ENCODE data around the gene HOXA13.

HOXA13 gene

GRCh38 chr7:27192546-27193334, 7.2 kb downstream of the HOXA13 start:
- no peak for DNase-seq (ENCODE audit: low spot score)

DNA sequence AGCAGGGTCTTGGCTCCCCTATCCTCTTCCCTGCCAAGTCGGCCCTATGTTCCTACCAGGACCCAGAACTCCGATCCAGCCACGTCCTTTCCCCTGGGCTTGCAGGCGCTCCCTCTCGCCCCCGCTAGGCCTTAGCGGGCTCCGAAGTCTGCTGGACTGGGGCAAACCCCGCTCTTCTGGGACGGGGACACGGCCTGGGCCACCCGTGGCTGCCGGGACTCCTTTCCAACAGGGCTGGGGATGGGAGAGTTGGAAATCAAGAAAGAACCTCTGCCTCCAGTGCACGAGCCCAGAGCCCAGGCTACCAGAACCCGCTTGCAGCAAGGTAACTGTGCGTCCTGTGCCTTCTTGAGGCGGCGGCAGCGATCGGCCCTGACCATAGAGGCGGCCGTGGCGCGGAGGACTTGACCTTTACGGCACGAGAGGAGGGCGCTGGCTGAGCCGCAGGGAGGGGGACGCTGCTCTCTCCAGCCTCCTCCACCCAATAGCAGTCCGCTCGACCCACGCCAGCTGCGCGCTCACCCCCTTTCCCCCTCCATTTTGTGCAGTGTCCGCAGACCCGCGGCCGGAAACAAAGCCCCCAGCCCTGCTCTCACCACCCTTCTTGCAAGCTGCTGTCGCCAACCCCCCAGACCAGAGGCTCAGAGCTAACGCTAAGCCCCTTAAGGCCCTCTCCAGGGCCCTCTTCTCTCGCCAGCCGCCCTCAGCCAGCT, 7.9 kb downstream of the HOXA13 start:
- no peak for DNase-seq (ENCODE audit: low spot score)

DNA sequence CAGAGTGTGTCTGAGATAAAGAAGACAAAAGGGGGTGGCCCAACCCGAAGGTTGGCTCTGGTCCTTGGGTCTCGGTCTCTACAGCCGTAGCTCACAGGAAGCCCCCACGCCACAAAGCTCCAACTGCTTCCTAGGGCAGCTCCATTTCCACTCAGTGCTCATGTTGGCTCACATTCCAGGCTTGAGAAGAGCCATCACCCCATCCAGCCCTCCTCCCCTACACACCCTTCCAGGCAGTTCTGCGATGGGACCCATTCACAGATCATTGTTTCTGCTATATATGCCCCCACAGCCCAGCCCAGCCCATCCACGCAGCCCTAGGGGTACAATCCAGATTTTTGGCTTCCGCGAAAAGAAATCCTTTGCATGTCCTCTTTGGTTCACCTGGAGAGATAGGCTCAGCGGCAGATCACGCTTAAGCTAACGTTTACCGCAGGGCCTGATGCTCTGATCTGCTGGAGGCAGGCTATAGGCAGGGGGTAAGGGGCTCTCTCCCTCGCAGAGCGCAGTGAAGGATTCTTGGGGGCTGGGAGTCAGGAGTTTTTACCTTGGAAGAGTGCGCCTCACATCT, 8.6 kb downstream of the HOXA13 start:
- DNase-seq (ENCODE audit: low spot score): no peak

GRCh38 chr7:27189997-27190748, 9.7 kb downstream of the HOXA13 start:
- DNase-seq (ENCODE audit: low spot score): no peak

GRCh38 chr7:27189295-27189996, 10.4 kb downstream of the HOXA13 start:
- no peak for DNase-seq (ENCODE audit: low spot score)

- DNase-seq (ENCODE audit: low spot score): no peak
Measured at GRCh38 chr7:27188386-27189294, 11.3 kb downstream of the HOXA13 start.

- DNase-seq (ENCODE audit: low spot score): no peak
Measured at GRCh38 chr7:27187475-27188385, 12.2 kb downstream of the HOXA13 start.

GRCh38 chr7:27186668-27187474, 13.0 kb downstream of the HOXA13 start:
- no peak for DNase-seq (ENCODE audit: low spot score)

DNA sequence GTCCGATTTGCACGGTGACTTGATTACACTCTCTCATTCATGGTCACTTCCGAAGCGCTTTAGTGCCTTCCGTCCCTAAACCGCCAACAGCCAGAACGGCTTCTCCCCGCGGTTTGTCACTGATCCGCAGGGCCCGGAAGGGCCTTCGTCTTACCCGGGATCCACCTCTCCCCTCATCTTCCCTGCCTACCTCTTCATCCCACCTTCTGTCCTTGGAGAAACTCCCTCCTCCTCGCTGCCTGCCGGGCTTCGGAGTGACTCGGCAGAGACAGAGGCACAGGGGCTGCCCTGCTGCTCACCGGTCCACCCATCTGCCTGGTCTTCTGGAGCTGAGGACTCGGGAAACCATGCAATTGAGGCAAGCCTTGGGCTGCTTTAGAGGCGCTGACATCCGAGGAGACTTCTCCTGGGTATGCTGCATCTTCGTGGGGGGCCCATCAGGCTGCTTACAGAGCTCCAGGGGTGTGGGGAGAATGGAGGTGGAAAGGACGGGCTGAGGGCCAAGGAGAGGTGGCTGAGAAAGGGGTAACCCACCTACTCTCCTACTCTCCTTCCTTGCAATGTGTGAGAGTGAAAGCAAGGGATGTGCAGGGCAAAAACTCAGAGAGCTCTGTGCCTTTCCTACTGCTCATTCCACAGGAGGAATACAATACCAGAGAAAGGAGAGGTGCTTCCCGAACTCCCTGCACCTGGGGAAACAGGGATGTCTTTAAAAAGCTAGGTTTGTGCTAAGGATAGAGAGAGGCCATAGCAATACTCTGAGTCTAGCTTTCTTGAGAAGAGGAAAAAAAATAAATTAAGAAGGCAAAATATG, 13.8 kb downstream of the HOXA13 start:
- no peak for DNase-seq (ENCODE audit: low spot score)

- peak; percentile 79 for DNase-seq (ENCODE audit: low spot score)
Measured at GRCh38 chr7:27185013-27185853, 14.7 kb downstream of the HOXA13 start, which contains the start of gene HOXA11. HOXA11 (minus strand) TSS chr7:27185232; CDS start chr7:27185144, 88 bp downstream.

DNA sequence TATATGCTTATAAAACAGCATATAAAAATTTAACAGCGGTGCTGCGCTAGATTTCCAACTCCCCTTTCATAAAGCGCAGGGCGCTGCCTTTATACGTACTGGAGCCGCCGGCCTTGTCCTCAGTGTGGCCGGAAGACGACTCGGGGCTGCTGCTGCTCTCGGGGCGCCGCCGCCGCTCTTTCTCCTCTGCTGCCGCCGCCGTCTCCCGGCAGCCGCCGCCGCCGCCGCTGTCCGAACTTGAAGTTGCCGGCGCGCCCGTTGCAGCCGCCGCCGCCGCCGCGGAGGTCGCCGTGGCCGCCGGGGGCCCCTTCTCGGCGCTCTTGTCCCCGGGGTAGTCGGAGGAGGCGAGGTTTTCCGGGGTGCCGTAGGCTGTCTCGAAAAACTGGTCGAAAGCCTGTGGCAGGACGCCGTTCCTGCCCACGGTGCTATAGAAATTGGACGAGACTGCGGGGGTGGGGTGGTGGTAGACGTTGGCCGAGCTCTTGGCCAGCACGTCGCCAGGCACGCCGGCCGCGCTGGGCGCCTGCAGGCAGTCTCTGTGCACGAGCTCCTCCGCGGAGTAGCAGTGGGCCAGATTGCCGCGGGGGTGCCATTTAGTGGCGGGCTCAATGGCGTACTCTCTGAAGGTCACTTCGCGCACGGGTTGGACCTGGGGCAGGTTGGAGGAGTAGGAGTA, 15.4 kb downstream of the HOXA13 start:
- DNase-seq (ENCODE audit: low spot score): peak; percentile 68

- DNase-seq (ENCODE audit: low spot score): peak; percentile 39
Measured at GRCh38 chr7:27183682-27184336, 16.1 kb downstream of the HOXA13 start.

DNA sequence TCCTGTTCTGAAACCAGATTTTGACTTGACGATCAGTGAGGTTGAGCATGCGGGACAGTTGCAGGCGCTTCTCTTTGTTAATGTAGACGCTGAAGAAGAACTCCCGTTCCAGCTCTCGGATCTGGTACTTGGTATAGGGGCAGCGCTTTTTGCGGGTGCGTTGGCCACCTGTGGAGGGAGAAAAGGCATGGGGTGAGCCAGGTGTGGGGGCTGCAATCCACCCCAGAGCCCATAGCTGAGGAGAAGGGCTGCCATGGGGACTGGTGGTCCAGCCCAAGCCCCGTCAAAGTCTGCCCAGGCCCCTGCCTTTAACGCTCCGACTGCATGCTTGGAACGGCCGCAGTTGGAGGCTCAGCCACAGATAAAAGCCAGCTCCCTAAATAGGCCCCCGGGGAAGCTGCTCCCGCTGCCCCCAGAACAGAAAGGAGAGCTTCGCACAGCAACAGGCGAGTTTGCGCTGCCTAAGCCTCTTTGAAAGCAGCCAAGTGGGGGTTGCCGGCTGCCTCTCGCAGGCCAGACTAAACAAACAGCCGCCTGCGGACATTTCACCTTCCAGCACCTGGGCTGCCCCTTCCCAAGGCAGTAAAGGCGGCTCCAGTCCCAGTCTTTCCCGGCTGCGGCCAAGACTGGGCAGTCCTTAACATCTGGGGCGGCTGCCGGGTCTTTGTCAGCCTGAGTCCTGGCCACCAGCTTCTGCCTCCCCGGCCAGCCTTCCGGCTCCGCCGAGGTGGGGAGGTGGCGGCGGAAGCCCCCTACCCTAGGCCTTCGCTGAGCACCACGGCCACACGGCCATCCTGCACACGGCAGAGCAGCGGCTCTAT, 16.8 kb downstream of the HOXA13 start:
- peak; percentile 39 for DNase-seq (ENCODE audit: low spot score)

- DNase-seq (ENCODE audit: low spot score): no peak
Measured at GRCh38 chr7:27182285-27182841, 17.5 kb downstream of the HOXA13 start.
